ENCODE measurements around the gene CCDC85A. TPM values are rescaled to one million over a fixed set of nuclear protein-coding genes. Genes with fewer than 3 reads are reported as not detected.
A peak's percentile ranks its signal among the peaks of the same experiment; 100 is the strongest.

CCDC85A gene
- polyA plus RNA-seq, 1 of the 3 experiments (the other 2 are of a cell fraction), result 48.7 TPM

DNA sequence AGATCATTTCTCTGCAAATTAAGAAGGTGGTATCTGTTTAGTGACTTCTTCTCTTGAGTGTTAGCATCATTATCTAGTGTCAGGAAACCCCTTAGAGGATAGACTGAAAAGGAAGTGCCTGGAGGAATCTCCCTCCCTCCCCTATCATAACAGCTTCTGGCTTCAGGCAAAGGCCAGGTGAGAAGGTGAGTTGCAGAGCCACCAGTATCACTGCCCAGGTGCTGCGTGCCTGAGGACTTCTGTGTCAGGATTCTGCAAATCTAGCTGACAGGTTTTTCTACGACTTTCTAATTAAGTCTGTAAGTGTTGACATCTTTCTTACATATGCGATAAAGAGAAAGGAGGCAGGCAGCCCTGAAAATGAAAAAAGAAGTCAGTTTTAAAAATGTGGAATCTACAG is 111.9 kb downstream of the CCDC85A start:
- no peak overlapping the region; a peak in 1 of 4 replicates for H3K27ac ChIP-seq (ENCODE audit: low read depth in 2 of 2, low read length in 1 of 2)
- peaks cover 17% of the 10 kb centered on the region for H3F3A ChIP-seq (replicated peaks; ENCODE audit: insufficient read depth)
- no peak overlapping the region for H2AFZ ChIP-seq (ENCODE audit: low read depth)
- H3K79me2 ChIP-seq (ENCODE audit: insufficient read depth), result peaks cover 100% of the 10 kb centered on the region
- H3K9me3 ChIP-seq, result no peaks in the 10 kb centered on the region
- ChIA-PET CTCF (no interaction called here), POLR2A (no interaction called here)
- no peaks in the 10 kb centered on the region for H3K27me3 ChIP-seq (ENCODE audit: insufficient read depth)
- no peak for DNase-seq
- peaks cover 0 to 42% of the 10 kb centered on the region in 2 experiments; a peak in 3 of 4 replicates for H3K4me1 ChIP-seq (ENCODE audit: control insufficient read depth in 1 of 2, insufficient read depth in 2 of 2, low read depth in 1 of 2, low read length in 1 of 2)
- no peak for TF ChIP-seq NRF1 (IDR thresholded peaks at IDR 0.05; ENCODE audit: low read depth, low read length)
- TF ChIP-seq MAX (IDR thresholded peaks at IDR 0.05; ENCODE audit: low read depth), result no peak
- no peak for TF ChIP-seq ELF1 (IDR thresholded peaks at IDR 0.05)
- no peak for TF ChIP-seq EP300 (IDR thresholded peaks at IDR 0.05; ENCODE audit: borderline replicate concordance in 1 of 2, low read depth in 1 of 2, low read length in 1 of 2)
- TF ChIP-seq, protein P1, sequence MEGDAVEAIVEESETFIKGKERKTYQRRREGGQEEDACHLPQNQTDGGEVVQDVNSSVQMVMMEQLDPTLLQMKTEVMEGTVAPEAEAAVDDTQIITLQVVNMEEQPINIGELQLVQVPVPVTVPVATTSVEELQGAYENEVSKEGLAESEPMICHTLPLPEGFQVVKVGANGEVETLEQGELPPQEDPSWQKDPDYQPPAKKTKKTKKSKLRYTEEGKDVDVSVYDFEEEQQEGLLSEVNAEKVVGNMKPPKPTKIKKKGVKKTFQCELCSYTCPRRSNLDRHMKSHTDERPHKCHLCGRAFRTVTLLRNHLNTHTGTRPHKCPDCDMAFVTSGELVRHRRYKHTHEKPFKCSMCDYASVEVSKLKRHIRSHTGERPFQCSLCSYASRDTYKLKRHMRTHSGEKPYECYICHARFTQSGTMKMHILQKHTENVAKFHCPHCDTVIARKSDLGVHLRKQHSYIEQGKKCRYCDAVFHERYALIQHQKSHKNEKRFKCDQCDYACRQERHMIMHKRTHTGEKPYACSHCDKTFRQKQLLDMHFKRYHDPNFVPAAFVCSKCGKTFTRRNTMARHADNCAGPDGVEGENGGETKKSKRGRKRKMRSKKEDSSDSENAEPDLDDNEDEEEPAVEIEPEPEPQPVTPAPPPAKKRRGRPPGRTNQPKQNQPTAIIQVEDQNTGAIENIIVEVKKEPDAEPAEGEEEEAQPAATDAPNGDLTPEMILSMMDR (IDR thresholded peaks at IDR 0.05), result no peak
- TF ChIP-seq TCF12 (IDR thresholded peaks at IDR 0.05), result no peak
- no peak for TF ChIP-seq MEF2A (IDR thresholded peaks at IDR 0.05; ENCODE audit: borderline replicate concordance, low read depth)
- no peak for TF ChIP-seq ZBTB33 (IDR thresholded peaks at IDR 0.05; ENCODE audit: borderline replicate concordance, low read depth)
- no peak for TF ChIP-seq MXI1 (IDR thresholded peaks at IDR 0.05; ENCODE audit: low read depth, low read length)
- no peak for TF ChIP-seq RCOR1 (IDR thresholded peaks at IDR 0.05; ENCODE audit: low read length)
- TF ChIP-seq REST (IDR thresholded peaks at IDR 0.05; ENCODE audit: low read depth, low read length), result no peak
- TF ChIP-seq USF1 (IDR thresholded peaks at IDR 0.05; ENCODE audit: borderline replicate concordance, low read depth), result no peak
- TF ChIP-seq, protein P2, sequence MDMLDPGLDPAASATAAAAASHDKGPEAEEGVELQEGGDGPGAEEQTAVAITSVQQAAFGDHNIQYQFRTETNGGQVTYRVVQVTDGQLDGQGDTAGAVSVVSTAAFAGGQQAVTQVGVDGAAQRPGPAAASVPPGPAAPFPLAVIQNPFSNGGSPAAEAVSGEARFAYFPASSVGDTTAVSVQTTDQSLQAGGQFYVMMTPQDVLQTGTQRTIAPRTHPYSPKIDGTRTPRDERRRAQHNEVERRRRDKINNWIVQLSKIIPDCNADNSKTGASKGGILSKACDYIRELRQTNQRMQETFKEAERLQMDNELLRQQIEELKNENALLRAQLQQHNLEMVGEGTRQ (IDR thresholded peaks at IDR 0.05; ENCODE audit: borderline replicate concordance, low read depth, low read length), result no peak
- H4K20me1 ChIP-seq (ENCODE audit: insufficient read depth), result peaks cover 80% of the 10 kb centered on the region
- no peaks in the 10 kb centered on the region for H3K9me2 ChIP-seq
- 0 out of 2 replicates have a peak overlapping the region, but pooled peaks have one; percentile 29 for H3K4me2 ChIP-seq
- 65% methylated on average over 3 of the region's 3 CpGs for WGBS (ENCODE audit: low lambda C conversion rate)
- H3K36me3 ChIP-seq (replicated peaks in 1 of 2; ENCODE audit: control insufficient read depth in 1 of 2, insufficient read depth in 2 of 2, low read length in 1 of 2), result peaks cover 0 to 32% of the 10 kb centered on the region in 2 experiments
- no peak overlapping the region for H3K9ac ChIP-seq
- H3K4me3 ChIP-seq (ENCODE audit: low read depth in 2 of 2, low read length in 1 of 2), result no peak overlapping the region

Measured in SK-N-SH (cell line).